ENCODE data around the gene FAM180A. TPM values are rescaled to one million over a fixed set of nuclear protein-coding genes. Genes with fewer than 3 reads are reported as not detected.

The FAM180A gene
- total and polyA plus RNA-seq, 2 donors (not counting 1 experiment from before 2014, with no cell fraction given): not detected

GRCh38 chr7:135768467-135768866, 19.9 kb upstream of the FAM180A start:
- H3K4me1 ChIP-seq (ENCODE audit: control insufficient read depth in 2 of 2, insufficient read depth in 2 of 2, low read length in 2 of 2): no peaks in the 10 kb centered on the region
- H3K9me3 ChIP-seq (ENCODE audit: control extremely low read depth in 1 of 3, control insufficient read depth in 2 of 3, insufficient read depth in 1 of 3, low read length in 2 of 3): no peaks in the 10 kb centered on the region
- H3K4me1 Mint-ChIP-seq: no peaks in the 10 kb centered on the region
- no peak overlapping the region for H2AFZ ChIP-seq (ENCODE audit: insufficient read depth, low read depth, low read length, poor library complexity, severe bottlenecking)
- no peaks in the 10 kb centered on the region for H3K36me3 ChIP-seq (replicated peaks in 1 of 2; ENCODE audit: control extremely low read depth in 1 of 2, control insufficient read depth in 1 of 2, extremely low read depth in 1 of 2, insufficient read depth in 2 of 2, low read length in 1 of 2)
- no peak overlapping the region for H3K4me2 ChIP-seq (replicated peaks; ENCODE audit: low read depth, low read length, poor library complexity, severe bottlenecking)
- peaks cover 37% of the 10 kb centered on the region for H3K27me3 Mint-ChIP-seq
- ChIA-PET CTCF (no interaction called here), POLR2A (no interaction called here)
- H3K27ac Mint-ChIP-seq: no peak overlapping the region
- intact Hi-C loops (cut with micrococcal nuclease): no loop called here
- no peak overlapping the region for H3K4me3 Mint-ChIP-seq
- ATAC-seq (ENCODE audit: low read depth): no peak
- DNase-seq: no peak
- H3K9me3 Mint-ChIP-seq (ENCODE audit: insufficient read depth): no peaks in the 10 kb centered on the region
- no peak overlapping the region for H3K4me3 ChIP-seq (ENCODE audit: control extremely low read depth in 1 of 5, extremely low read depth in 1 of 5, insufficient read depth in 1 of 5, low read depth in 2 of 5, low read length in 4 of 5)
- 93% methylated on average over 3 of the region's 4 CpGs for WGBS (ENCODE audit: insufficient coverage)
- H3K27ac ChIP-seq (ENCODE audit: low read length in 2 of 2): no peak overlapping the region
- H3K27me3 ChIP-seq (replicated peaks in 1 of 4; ENCODE audit: control extremely low read depth in 1 of 4, control insufficient read depth in 3 of 4, insufficient read depth in 4 of 4, low read length in 3 of 4): peaks cover 0 to 6% (median 1%) of the 10 kb centered on the region in 4 experiments
- H3K9ac ChIP-seq (ENCODE audit: low read length): no peak overlapping the region
- H3K79me2 ChIP-seq (ENCODE audit: control insufficient read depth, insufficient read depth, low read length): no peaks in the 10 kb centered on the region
- TF ChIP-seq EZH2 (IDR thresholded peaks at IDR 0.05; ENCODE audit: borderline replicate concordance, insufficient read depth, low read depth, low read length, poor library complexity, severe bottlenecking) (no peak), CTCF (IDR thresholded peaks at IDR 0.05) (no peak)
- H4K20me1 ChIP-seq (ENCODE audit: control insufficient read depth, insufficient read depth, low read length, poor library complexity, severe bottlenecking): no peaks in the 10 kb centered on the region

GRCh38 chr7:135768064-135768463, 19.5 kb upstream of the FAM180A start:
- no peak overlapping the region for H3K27ac ChIP-seq (ENCODE audit: low read length in 2 of 2)
- Mint-ChIP-seq H3K27me3 (peaks cover 37% of the 10 kb centered on the region), H3K27ac (no peak overlapping the region), H3K9me3 (ENCODE audit: insufficient read depth) (no peaks in the 10 kb centered on the region), H3K4me3 (no peak overlapping the region), H3K4me1 (no peaks in the 10 kb centered on the region)
- H2AFZ ChIP-seq (ENCODE audit: insufficient read depth, low read depth, low read length, poor library complexity, severe bottlenecking): no peak overlapping the region
- no peak overlapping the region for H3K4me3 ChIP-seq (ENCODE audit: control extremely low read depth in 1 of 5, extremely low read depth in 1 of 5, insufficient read depth in 1 of 5, low read depth in 2 of 5, low read length in 4 of 5)
- POLR2A ChIA-PET: no interaction called here
- no peaks in the 10 kb centered on the region for H3K4me1 ChIP-seq (ENCODE audit: control insufficient read depth in 2 of 2, insufficient read depth in 2 of 2, low read length in 2 of 2)
- TF ChIP-seq EZH2 (IDR thresholded peaks at IDR 0.05; ENCODE audit: borderline replicate concordance, insufficient read depth, low read depth, low read length, poor library complexity, severe bottlenecking) (no peak), CTCF (IDR thresholded peaks at IDR 0.05) (no peak)
- intact Hi-C loops (cut with micrococcal nuclease): no loop called here
- DNase-seq (no peak), ATAC-seq (ENCODE audit: low read depth) (no peak)
- no peak overlapping the region for H3K4me2 ChIP-seq (replicated peaks; ENCODE audit: low read depth, low read length, poor library complexity, severe bottlenecking)
- peaks cover 0 to 6% (median 1%) of the 10 kb centered on the region in 4 experiments for H3K27me3 ChIP-seq (replicated peaks in 1 of 4; ENCODE audit: control extremely low read depth in 1 of 4, control insufficient read depth in 3 of 4, insufficient read depth in 4 of 4, low read length in 3 of 4)
- no peak overlapping the region for H3K9ac ChIP-seq (ENCODE audit: low read length)
- no peaks in the 10 kb centered on the region for H3K36me3 ChIP-seq (replicated peaks in 1 of 2; ENCODE audit: control extremely low read depth in 1 of 2, control insufficient read depth in 1 of 2, extremely low read depth in 1 of 2, insufficient read depth in 2 of 2, low read length in 1 of 2)
- no peaks in the 10 kb centered on the region for H4K20me1 ChIP-seq (ENCODE audit: control insufficient read depth, insufficient read depth, low read length, poor library complexity, severe bottlenecking)
- no peaks in the 10 kb centered on the region for H3K9me3 ChIP-seq (ENCODE audit: control extremely low read depth in 1 of 3, control insufficient read depth in 2 of 3, insufficient read depth in 1 of 3, low read length in 2 of 3)
- H3K79me2 ChIP-seq (ENCODE audit: control insufficient read depth, insufficient read depth, low read length): no peaks in the 10 kb centered on the region
- WGBS (ENCODE audit: insufficient coverage): 91% methylated on average over 3 of the region's 3 CpGs
- CTCF ChIA-PET: no interaction called here

Measured in B cell (primary cell).